MCF 10A (cell line): ENCODE data around the gene RFC2. TPM values are rescaled to one million over a fixed set of nuclear protein-coding genes. Genes with fewer than 3 reads are reported as not detected.
"Not testable (repeated sequence)": the region's sequence is repeated elsewhere in the genome, so short reads cannot be mapped to it uniquely, and the experiment has no call there.

Experiments used
- BruUV-seq: library from RNA; stranded (reverse); fragments of 400-500 nt; replicated peaks from 2 replicates; lab custom pipeline; 2021; lab: Mats Ljungman, UMichigan
- CTCF ChIA-PET: fragments of 300-600 bp; sonication (Branson Sonifier 250); formaldehyde crosslinking; extraction: SDS; loops from one replicate; lab custom pipeline; 2021; ENCODE audit warnings: antibody characterized with exemption, inconsistent platforms; lab: Yijun Ruan, JAX
- POLR2A ChIA-PET: fragments of 300-600, 350-650 bp; sonication (Branson Sonifier 250); formaldehyde crosslinking; extraction: SDS; loops from one replicate; lab custom pipeline; 2020; ENCODE audit warnings: antibody characterized with exemption, inconsistent platforms; lab: Yijun Ruan, JAX
- DNase-seq: peaks from one replicate; pipeline ENCODE4 v3.0.0-alpha.2; 2018; ENCODE audit not compliant: unreplicated experiment
- H3K27ac Mint-ChIP-seq: one replicate; pipeline ENCODE4 v1.8.0; 2022; ENCODE audit warnings: mild to moderate bottlenecking, low read depth, mixed read lengths; ENCODE audit not compliant: unreplicated experiment
- H3K27me3 Mint-ChIP-seq: one replicate; pipeline ENCODE4 v1.8.0; 2022; ENCODE audit warnings: mixed read lengths; ENCODE audit not compliant: insufficient read depth, unreplicated experiment
- H3K36me3 Mint-ChIP-seq: one replicate; pipeline ENCODE4 v1.8.0; 2022; ENCODE audit warnings: mild to moderate bottlenecking, moderate library complexity, mixed read lengths; ENCODE audit not compliant: insufficient read depth, unreplicated experiment
- H3K4me1 Mint-ChIP-seq: one replicate; pipeline ENCODE4 v1.8.0; 2022; ENCODE audit warnings: mixed read lengths; ENCODE audit not compliant: insufficient read depth, unreplicated experiment
- H3K4me3 Mint-ChIP-seq: one replicate; pipeline ENCODE4 v1.8.0; 2022; ENCODE audit warnings: mild to moderate bottlenecking, moderate library complexity, mixed read lengths; ENCODE audit not compliant: unreplicated experiment
- H3K9me3 Mint-ChIP-seq: one replicate; pipeline ENCODE4 v1.8.0; 2022; ENCODE audit warnings: mixed read lengths; ENCODE audit not compliant: unreplicated experiment
- intact Hi-C: fragments of 100-400 bp; cut with micrococcal nuclease; formaldehyde crosslinking; loops from 2 replicates; pipeline ENCODE4 v1.14.1; 2022
- total RNA-seq: library from RNA; stranded (reverse); gene quantifications from 2 replicates; pipeline ENCODE4 v1.2.3, GENCODE V29; 2022
- TF ChIP-seq, protein P1 (sequence below): fragments of 200-600 bp; IDR thresholded peaks from one replicate; pipeline ENCODE4 v1.8.0; 2022; ENCODE audit warnings: antibody characterized with exemption, mild to moderate bottlenecking; ENCODE audit not compliant: unreplicated experiment

Gene RFC2
- total RNA-seq, 1 experiment from 2014 or later: 35.0 TPM

DNA sequence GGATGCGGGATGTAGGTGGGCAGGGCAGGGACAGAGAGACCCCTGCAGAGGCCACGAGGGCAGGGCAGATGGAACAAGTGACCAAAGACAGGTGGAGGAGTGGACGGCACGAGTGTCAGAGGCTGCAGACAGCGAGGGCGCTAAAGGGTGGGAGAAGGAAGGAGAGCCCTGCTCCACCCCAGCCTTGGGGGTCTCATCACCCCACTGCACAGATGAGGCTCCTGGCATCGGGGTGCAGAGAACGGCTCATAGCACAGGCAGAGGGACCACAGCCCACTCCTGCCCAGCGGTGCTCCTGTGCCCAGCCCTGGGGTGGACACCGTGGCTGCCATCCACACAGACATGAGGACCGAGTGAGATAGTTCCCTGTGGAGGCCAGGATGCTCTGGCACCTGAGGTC lies 46.6 kb downstream of the RFC2 start:
- no peaks in the 10 kb centered on the region for H3K9me3 Mint-ChIP-seq
- no peak for DNase-seq
- peaks cover 10% of the 10 kb centered on the region for H3K4me1 Mint-ChIP-seq
- intact Hi-C loops: loop anchor here (2.0 kb wide), 1 partner anchor 141 kb away; no protein-coding TSS in a partner anchor
- no peak overlapping the region for H3K4me3 Mint-ChIP-seq
- no TSS peak for BruUV-seq
- no peak overlapping the region for H3K27ac Mint-ChIP-seq
- POLR2A ChIA-PET: interaction anchor here (0.8 kb wide), 1 partner anchor 186 kb away, joined by 4 read pairs; no protein-coding TSS in a partner anchor
- no peaks in the 10 kb centered on the region for H3K27me3 Mint-ChIP-seq
- TF ChIP-seq, protein P1, sequence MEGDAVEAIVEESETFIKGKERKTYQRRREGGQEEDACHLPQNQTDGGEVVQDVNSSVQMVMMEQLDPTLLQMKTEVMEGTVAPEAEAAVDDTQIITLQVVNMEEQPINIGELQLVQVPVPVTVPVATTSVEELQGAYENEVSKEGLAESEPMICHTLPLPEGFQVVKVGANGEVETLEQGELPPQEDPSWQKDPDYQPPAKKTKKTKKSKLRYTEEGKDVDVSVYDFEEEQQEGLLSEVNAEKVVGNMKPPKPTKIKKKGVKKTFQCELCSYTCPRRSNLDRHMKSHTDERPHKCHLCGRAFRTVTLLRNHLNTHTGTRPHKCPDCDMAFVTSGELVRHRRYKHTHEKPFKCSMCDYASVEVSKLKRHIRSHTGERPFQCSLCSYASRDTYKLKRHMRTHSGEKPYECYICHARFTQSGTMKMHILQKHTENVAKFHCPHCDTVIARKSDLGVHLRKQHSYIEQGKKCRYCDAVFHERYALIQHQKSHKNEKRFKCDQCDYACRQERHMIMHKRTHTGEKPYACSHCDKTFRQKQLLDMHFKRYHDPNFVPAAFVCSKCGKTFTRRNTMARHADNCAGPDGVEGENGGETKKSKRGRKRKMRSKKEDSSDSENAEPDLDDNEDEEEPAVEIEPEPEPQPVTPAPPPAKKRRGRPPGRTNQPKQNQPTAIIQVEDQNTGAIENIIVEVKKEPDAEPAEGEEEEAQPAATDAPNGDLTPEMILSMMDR: no peak
- CTCF ChIA-PET: interaction anchor here (0.6 to 12.7 kb wide), 26 partner anchors 10 to 460 kb away, joined by 3 to 217 read pairs (median 8); no protein-coding TSS in a partner anchor
- H3K36me3 Mint-ChIP-seq: no peaks in the 10 kb centered on the region

DNA sequence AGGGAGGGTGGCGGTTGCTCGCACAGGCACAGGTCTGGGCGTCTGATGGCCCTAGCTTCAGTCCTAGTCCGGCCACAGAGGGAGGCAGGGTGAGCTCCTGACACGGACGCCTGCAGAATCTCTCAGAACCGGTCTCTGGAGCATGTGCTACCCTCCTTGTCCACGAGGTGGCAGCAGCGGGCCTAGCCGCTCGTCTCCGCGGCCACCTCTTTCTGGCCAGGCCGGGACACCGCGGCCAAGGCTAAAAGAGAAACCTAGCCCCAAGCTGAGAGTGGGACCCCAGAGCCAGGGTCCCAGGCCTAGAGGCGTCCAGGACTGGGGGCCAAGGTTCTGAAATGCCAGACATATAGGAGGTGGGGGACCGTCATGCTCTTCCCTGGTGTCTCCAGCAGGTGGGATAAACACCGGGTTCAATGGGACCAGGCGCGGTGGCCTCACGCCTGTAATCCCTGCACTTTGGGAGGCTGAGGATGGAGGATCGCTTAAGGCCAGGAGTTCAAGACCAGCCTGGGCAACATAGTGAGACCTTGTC lies 47.5 kb downstream of the RFC2 start:
- POLR2A ChIA-PET: interaction anchor here (0.6 to 1.5 kb wide), 7 partner anchors 74 to 230 kb away, joined by 3 to 8 read pairs (median 3); no protein-coding TSS in a partner anchor
- BruUV-seq: no TSS peak
- no peaks in the 10 kb centered on the region for H3K36me3 Mint-ChIP-seq
- no peaks in the 10 kb centered on the region for H3K27me3 Mint-ChIP-seq
- CTCF ChIA-PET: interaction anchor here (0.5 to 12.7 kb wide), 64 partner anchors 8 to 491 kb away, joined by 3 to 217 read pairs (median 4); partner anchors contain the start of gene RFC2
- no peaks in the 10 kb centered on the region for H3K9me3 Mint-ChIP-seq
- intact Hi-C loops: loop anchor here (1.0 to 2.0 kb wide), 2 partner anchors 140 to 188 kb away; no protein-coding TSS in a partner anchor
- peaks cover 10% of the 10 kb centered on the region for H3K4me1 Mint-ChIP-seq
- no peak overlapping the region for H3K27ac Mint-ChIP-seq
- peak; percentile 80 for DNase-seq
- H3K4me3 Mint-ChIP-seq: no peak overlapping the region
- TF ChIP-seq, protein P1: peak; percentile 97

DNA sequence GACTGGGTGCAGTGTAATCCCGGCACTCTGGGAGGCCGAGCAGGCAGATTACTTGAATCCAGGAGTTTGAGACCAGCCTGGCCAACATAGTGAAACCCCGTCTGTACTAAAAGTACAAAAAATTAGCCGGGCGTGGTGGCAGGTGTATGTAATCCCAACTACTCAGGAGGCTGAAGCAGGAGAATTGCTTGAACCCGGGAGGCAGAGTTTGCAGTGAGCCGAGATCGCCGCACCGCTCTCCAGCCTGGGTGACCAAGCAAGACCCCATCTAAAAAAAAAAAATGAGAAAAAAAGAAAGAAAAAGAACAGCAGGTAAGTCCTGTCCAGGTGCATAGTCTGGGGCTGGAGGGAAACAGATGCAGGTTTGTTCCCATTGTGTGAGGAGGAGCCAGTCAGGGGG lies 48.1 kb downstream of the RFC2 start:
- not testable (repeated sequence) for H3K4me1 Mint-ChIP-seq, H3K36me3 Mint-ChIP-seq, H3K27me3 Mint-ChIP-seq, DNase-seq, H3K9me3 Mint-ChIP-seq, BruUV-seq, H3K27ac Mint-ChIP-seq, H3K4me3 Mint-ChIP-seq
- intact Hi-C loops: loop anchor here (1.0 to 2.0 kb wide), 2 partner anchors 139 to 188 kb away; no protein-coding TSS in a partner anchor
- POLR2A ChIA-PET: interaction anchor here (0.6 to 1.5 kb wide), 6 partner anchors 127 to 231 kb away, joined by 3 to 8 read pairs (median 3); no protein-coding TSS in a partner anchor
- CTCF ChIA-PET: interaction anchor here (0.5 to 12.7 kb wide), 54 partner anchors 9 to 466 kb away, joined by 3 to 217 read pairs (median 4); partner anchors contain the start of gene RFC2

DNA sequence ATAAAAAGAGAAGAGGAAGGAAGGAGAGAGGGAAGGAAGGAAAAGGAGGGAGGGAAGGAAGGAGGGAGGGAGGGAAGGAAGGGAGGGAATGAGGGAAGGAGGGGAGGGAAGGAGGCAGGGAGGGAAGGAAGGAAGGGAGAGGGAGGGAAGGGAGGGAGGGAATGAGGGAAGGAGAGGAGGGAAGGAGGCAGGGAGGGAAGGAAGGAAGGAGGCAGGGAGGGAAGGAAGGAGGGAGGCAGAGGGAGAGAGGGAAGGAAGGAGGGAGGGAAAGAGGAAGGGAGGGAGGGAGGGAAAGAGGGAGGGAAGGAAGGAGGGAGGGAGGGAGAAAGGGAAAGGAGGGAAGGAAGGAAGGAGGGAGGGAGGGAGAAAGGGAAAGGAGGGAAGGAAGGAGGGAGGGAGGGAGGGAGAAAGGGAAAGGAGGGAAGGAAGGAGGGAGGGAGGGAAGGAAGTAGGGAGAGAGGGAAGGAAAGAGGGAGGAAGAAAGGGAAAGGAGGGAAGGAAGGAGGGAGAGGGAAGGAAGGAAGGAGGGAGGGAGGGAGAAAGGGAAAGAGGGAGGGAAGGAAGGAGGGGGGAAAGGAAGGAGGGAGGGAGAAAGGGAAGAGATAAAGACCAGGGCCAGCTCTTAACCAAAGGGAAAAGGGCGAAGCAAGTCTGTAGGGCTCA lies 50.1 kb downstream of the RFC2 start:
- Mint-ChIP-seq H3K27me3 (no peaks in the 10 kb centered on the region), H3K36me3 (peaks cover 6% of the 10 kb centered on the region), H3K27ac (no peak overlapping the region), H3K4me3 (no peak overlapping the region), H3K4me1 (peaks cover 1% of the 10 kb centered on the region), H3K9me3 (no peaks in the 10 kb centered on the region)
- intact Hi-C loops: loop anchor here (1.0 kb wide), 1 partner anchor 338 kb away; no protein-coding TSS in a partner anchor
- TF ChIP-seq, protein P1: no peak
- DNase-seq: no peak
- BruUV-seq: no TSS peak
- POLR2A ChIA-PET: no interaction called here
- CTCF ChIA-PET: interaction anchor here (0.5 to 12.7 kb wide), 13 partner anchors 16 to 340 kb away, joined by 3 to 217 read pairs (median 6); no protein-coding TSS in a partner anchor
